Measurements from ENCODE around the gene TTC27. TPM values are rescaled to one million over a fixed set of nuclear protein-coding genes. Genes with fewer than 3 reads are reported as not detected.

The TTC27 gene
- total RNA-seq, 4 donors from 2014 or later: 11.0 to 16.4 (median 11.3) TPM

GRCh38 chr2:32856891-32857290 lies 229.0 kb downstream of the TTC27 start:
- 57 to 64% methylated on average over 3 of the region's 3 CpGs for WGBS, 2 donors

GRCh38 chr2:32858713-32859112 lies 230.9 kb downstream of the TTC27 start:
- H3K4me3 ChIP-seq (ENCODE audit: low read depth, poor library complexity, severe bottlenecking): no peak overlapping the region
- TF ChIP-seq CTCF (IDR thresholded peaks at IDR 0.05): no peak
- no peak for TF ChIP-seq POLR2A (IDR thresholded peaks at IDR 0.05)
- intact Hi-C loops (cut with DNase I; ENCODE audit: low total_unique reads): no loop called here

More at GRCh38 chr2:32856891-32857290, 229.0 kb downstream of the TTC27 start:
- no peak for DNase-seq (ENCODE audit: low spot score in 2 of 2)
- H3K4me3 ChIP-seq (ENCODE audit: low read depth, poor library complexity, severe bottlenecking): no peak overlapping the region
- intact Hi-C loops (cut with DNase I; ENCODE audit: low total_unique reads): no loop called here
- no peak for TF ChIP-seq CTCF (IDR thresholded peaks at IDR 0.05)
- TF ChIP-seq POLR2A (IDR thresholded peaks at IDR 0.05): no peak

GRCh38 chr2:32860385-32860784 lies 232.5 kb downstream of the TTC27 start:
- no peak overlapping the region for H3K4me3 ChIP-seq (ENCODE audit: low read depth, poor library complexity, severe bottlenecking)
- no peak for DNase-seq (ENCODE audit: low spot score in 2 of 2)
- no peak for TF ChIP-seq POLR2A (IDR thresholded peaks at IDR 0.05)
- no peak for TF ChIP-seq CTCF (IDR thresholded peaks at IDR 0.05)
- intact Hi-C loops (cut with DNase I; ENCODE audit: low total_unique reads): no loop called here

More at GRCh38 chr2:32858713-32859112, 230.9 kb downstream of the TTC27 start:
- DNase-seq (ENCODE audit: low spot score in 2 of 2): no peak
- 94 to 97% methylated on average over 8 of the region's 8 CpGs for WGBS, 2 donors

- TF ChIP-seq POLR2A (IDR thresholded peaks at IDR 0.05) (no peak), CTCF (IDR thresholded peaks at IDR 0.05) (no peak)
- H3K4me3 ChIP-seq (ENCODE audit: low read depth, poor library complexity, severe bottlenecking): no peak overlapping the region
- intact Hi-C loops (cut with DNase I; ENCODE audit: low total_unique reads): no loop called here
- 81 to 87% methylated on average over 4 of the region's 4 CpGs for WGBS, 2 donors
- no peak for DNase-seq (ENCODE audit: low spot score in 2 of 2)
Measured at GRCh38 chr2:32862269-32863055, 234.6 kb downstream of the TTC27 start.

- intact Hi-C loops (cut with DNase I; ENCODE audit: low total_unique reads): no loop called here
- no peak overlapping the region for H3K4me3 ChIP-seq (ENCODE audit: low read depth, poor library complexity, severe bottlenecking)
- no peak for TF ChIP-seq POLR2A (IDR thresholded peaks at IDR 0.05)
- TF ChIP-seq CTCF (IDR thresholded peaks at IDR 0.05): no peak
- WGBS, 2 donors: 86 to 94% methylated on average over 2 of the region's 2 CpGs
- DNase-seq (ENCODE audit: low spot score in 2 of 2): no peak
Measured at GRCh38 chr2:32863326-32863725, 235.5 kb downstream of the TTC27 start.

- no peak overlapping the region for H3K4me3 ChIP-seq (ENCODE audit: low read depth, poor library complexity, severe bottlenecking)
- intact Hi-C loops (cut with DNase I; ENCODE audit: low total_unique reads): no loop called here
- TF ChIP-seq POLR2A (IDR thresholded peaks at IDR 0.05) (no peak), CTCF (IDR thresholded peaks at IDR 0.05) (no peak)
- DNase-seq (ENCODE audit: low spot score in 2 of 2): no peak
- WGBS, 2 donors: 93 to 95% methylated on average over 7 of the region's 7 CpGs
Measured at GRCh38 chr2:32863803-32864202, 236.0 kb downstream of the TTC27 start.

All from lower leg skin (tissue), 4 donors.